Osteoblast (primary cell): ENCODE results near the gene TSSK3. TPM values are rescaled to one million over a fixed set of nuclear protein-coding genes. Genes with fewer than 3 reads are reported as not detected.

Experiments
- DNase-seq: peaks from one replicate; pipeline ENCODE4 v3.0.0; 2011; ENCODE audit warnings: low spot score, mixed read lengths; ENCODE audit not compliant: insufficient read length; ENCODE audit errors: missing footprints
- H2AFZ ChIP-seq: 2 replicates; pipeline ENCODE4 v1.6.0; 2011; ENCODE audit warnings: mild to moderate bottlenecking, low read length
- H3K27ac ChIP-seq: 2 replicates; pipeline ENCODE4 v1.5.1; 2011; ENCODE audit warnings: mild to moderate bottlenecking, low read depth, low read length, moderate library complexity
- H3K27me3 ChIP-seq: 2 replicates; pipeline ENCODE4 v1.6.0; 2012; ENCODE audit warnings: mild to moderate bottlenecking, control low read depth, inconsistent platforms, low read length, moderate library complexity; ENCODE audit not compliant: insufficient read depth
- H3K36me3 ChIP-seq: 2 replicates; pipeline ENCODE4 v1.5.1; 2011; ENCODE audit warnings: mild to moderate bottlenecking, low read length, control low read depth, moderate library complexity; ENCODE audit not compliant: insufficient read depth
- H3K4me1 ChIP-seq: 2 replicates; pipeline ENCODE4 v1.5.1; 2011; ENCODE audit warnings: mild to moderate bottlenecking, low read length, control low read depth, moderate library complexity; ENCODE audit not compliant: insufficient read depth
- H3K4me2 ChIP-seq: 2 replicates; pipeline ENCODE4 v1.6.0; 2011; ENCODE audit warnings: mild to moderate bottlenecking, low read length; ENCODE audit not compliant: insufficient read depth
- H3K4me3 ChIP-seq: fragments of 200-600 bp; sonication (generic); 3 replicates; pipeline ENCODE4 v1.5.1; 2012; ENCODE audit warnings: mild to moderate bottlenecking, low read length, inconsistent platforms; ENCODE audit not compliant: insufficient read depth
- H3K79me2 ChIP-seq: 2 replicates; pipeline ENCODE4 v1.6.0; 2012; ENCODE audit warnings: mild to moderate bottlenecking, low read length, control low read depth, inconsistent platforms; ENCODE audit not compliant: insufficient read depth
- H3K9me3 ChIP-seq: 2 replicates; pipeline ENCODE4 v1.5.1; 2011; ENCODE audit warnings: low read depth, low read length, control low read depth
- H4K20me1 ChIP-seq: 2 replicates; pipeline ENCODE4 v1.6.0; 2012; ENCODE audit warnings: mild to moderate bottlenecking, low read length, control low read depth; ENCODE audit not compliant: insufficient read depth
- CTCF ChIP-seq: IDR thresholded peaks from 2 replicates; pipeline ENCODE4 v1.5.1; 2011; ENCODE audit warnings: mild to moderate bottlenecking, low read depth, low read length, moderate library complexity; ENCODE audit errors: extremely low read depth
- total RNA-seq: library from RNA; depleted of rRNA; stranded (reverse); fragments of >200 nt; gene quantifications from 2 replicates; pipeline ENCODE4 v1.2.3, GENCODE V29; 2012

The TSSK3 gene
- total RNA-seq, 1 donor, result 1.8 TPM

- Histone ChIP-seq H3K36me3 (peaks cover 8% of the 10 kb centered on the region), H3K27me3 (no peaks in the 10 kb centered on the region), H3K9me3 (no peaks in the 10 kb centered on the region), H3K27ac (no peak overlapping the region), H3K79me2 (no peaks in the 10 kb centered on the region), H3K4me1 (peaks cover 17% of the 10 kb centered on the region), H4K20me1 (peaks cover 4% of the 10 kb centered on the region), H3K4me3 (no peak overlapping the region), H3K4me2 (no peak overlapping the region), H2AFZ (no peak overlapping the region)
- TF ChIP-seq CTCF, result no peak
- DNase-seq, result peak; percentile 42
These were observed 3.9 kb upstream of the TSSK3 start for GRCh38 chr1:32358435-32358834.

- peaks cover 8% of the 10 kb centered on the region for H3K4me1 ChIP-seq
- H3K9me3 ChIP-seq, result no peaks in the 10 kb centered on the region
- peaks cover 8% of the 10 kb centered on the region for H4K20me1 ChIP-seq
- no peaks in the 10 kb centered on the region for H3K27me3 ChIP-seq
- TF ChIP-seq CTCF, result no peak
- H3K79me2 ChIP-seq, result no peaks in the 10 kb centered on the region
- peak overlapping the region; percentile 71 for H3K4me3 ChIP-seq
- H2AFZ ChIP-seq, result no peak overlapping the region
- DNase-seq, result no peak
- peaks cover 24% of the 10 kb centered on the region for H3K36me3 ChIP-seq
- H3K4me2 ChIP-seq, result peak overlapping the region; percentile 80
- H3K27ac ChIP-seq, result no peak overlapping the region
These were observed 1.0 kb upstream of the TSSK3 start for GRCh38 chr1:32361308-32361673.

GRCh38 chr1:32361674-32362473 is 465 bp upstream of the TSSK3 start:
- peak overlapping the region; percentile 17 for H3K27ac ChIP-seq
- H3K4me3 ChIP-seq, result peak overlapping the region; percentile 71
- no peaks in the 10 kb centered on the region for H3K79me2 ChIP-seq
- DNase-seq, result peak; percentile 94
- H3K4me1 ChIP-seq, result peaks cover 8% of the 10 kb centered on the region
- H3K4me2 ChIP-seq, result peak overlapping the region; percentile 80
- TF ChIP-seq CTCF, result peak; percentile 29
- peaks cover 8% of the 10 kb centered on the region for H4K20me1 ChIP-seq
- no peaks in the 10 kb centered on the region for H3K9me3 ChIP-seq
- no peaks in the 10 kb centered on the region for H3K27me3 ChIP-seq
- peaks cover 30% of the 10 kb centered on the region for H3K36me3 ChIP-seq
- no peak overlapping the region for H2AFZ ChIP-seq

- Histone ChIP-seq H3K27me3 (no peaks in the 10 kb centered on the region), H4K20me1 (peaks cover 8% of the 10 kb centered on the region), H3K4me3 (no peak overlapping the region), H3K4me2 (no peak overlapping the region), H3K79me2 (no peaks in the 10 kb centered on the region), H3K4me1 (peaks cover 8% of the 10 kb centered on the region), H3K9me3 (no peaks in the 10 kb centered on the region), H3K27ac (no peak overlapping the region), H2AFZ (no peak overlapping the region), H3K36me3 (peaks cover 48% of the 10 kb centered on the region)
- TF ChIP-seq CTCF, result no peak
- DNase-seq, result peak; percentile 83
These were observed 1.4 kb downstream of the TSSK3 start for GRCh38 chr1:32363713-32364112.
